Stimulated activated CD8-positive, alpha-beta memory T cell treated with anti-CD3 and anti-CD28 coated beads, Interleukin-4, amount 100 ng/mL, for 48 hours (primary cell): ENCODE data around the gene FRMPD3.
"Not testable (repeated sequence)": the region's sequence is repeated elsewhere in the genome, so short reads cannot be mapped to it uniquely, and the experiment has no call there.

Experiments used
- DNase-seq: peaks from one replicate; pipeline ENCODE4 v3.0.0-alpha.2; 2020

The FRMPD3 gene

GRCh38 chrX:107448998-107449835 lies at the start of gene FRMPD3:
FRMPD3 (plus strand) TSS chrX:107449652; CDS start chrX:107526589, 76,937 bp downstream.
- DNase-seq: no peak

- no peak for DNase-seq
Observed at GRCh38 chrX:107420571-107420970, 28.9 kb upstream of the FRMPD3 start.

DNA sequence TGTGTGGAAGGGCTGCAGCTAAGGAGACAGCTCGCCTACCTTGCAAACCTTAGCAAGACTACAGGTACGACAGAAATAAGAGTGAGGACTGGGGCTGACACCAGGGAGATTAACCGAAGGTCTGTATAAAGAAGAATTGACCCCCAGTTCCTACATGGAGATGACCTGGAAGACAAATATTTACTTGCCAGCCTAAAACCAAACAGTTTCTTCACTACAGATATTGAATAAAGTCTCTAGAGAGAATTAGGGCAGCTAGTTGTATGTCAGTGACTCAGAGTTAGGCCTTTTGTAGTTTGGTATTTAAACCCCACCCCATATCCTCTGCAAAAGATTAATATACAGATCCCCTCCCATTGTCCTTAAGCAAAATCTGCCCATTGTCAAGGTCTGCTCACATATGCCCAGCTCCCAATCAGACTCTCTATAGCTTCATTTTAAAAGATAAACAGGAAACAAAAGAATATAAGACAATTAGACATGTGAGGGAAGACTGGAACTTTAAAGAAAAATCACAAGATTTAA lies 28.1 kb upstream of the FRMPD3 start:
- no peak for DNase-seq

GRCh38 chrX:107429090-107429489 lies 20.4 kb upstream of the FRMPD3 start:
- peak; percentile 48 for DNase-seq

DNA sequence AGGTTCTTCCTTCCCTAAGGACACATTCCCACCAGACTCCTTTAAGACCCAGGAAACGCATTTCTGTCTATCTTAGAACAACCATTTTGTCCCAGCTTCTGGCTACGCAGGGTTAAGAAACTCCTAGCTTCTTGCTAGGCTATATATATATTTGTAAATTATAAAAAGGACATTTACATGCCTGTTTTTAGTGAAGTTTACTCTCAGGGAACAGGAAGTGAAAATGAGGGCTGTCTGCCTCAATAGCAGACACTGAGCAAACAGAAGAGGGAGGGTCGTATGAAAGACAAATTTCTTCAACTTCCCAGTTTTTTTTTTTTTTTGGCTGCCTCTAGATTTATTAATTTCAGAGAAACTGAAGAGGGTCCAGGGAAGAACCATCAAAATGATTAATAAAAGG lies 9.3 kb upstream of the FRMPD3 start:
- DNase-seq: no peak

- no peak for DNase-seq
Observed at GRCh38 chrX:107440692-107441091, 8.8 kb upstream of the FRMPD3 start.

- DNase-seq: no peak
Observed at GRCh38 chrX:107442914-107443527, 6.4 kb upstream of the FRMPD3 start.

DNA sequence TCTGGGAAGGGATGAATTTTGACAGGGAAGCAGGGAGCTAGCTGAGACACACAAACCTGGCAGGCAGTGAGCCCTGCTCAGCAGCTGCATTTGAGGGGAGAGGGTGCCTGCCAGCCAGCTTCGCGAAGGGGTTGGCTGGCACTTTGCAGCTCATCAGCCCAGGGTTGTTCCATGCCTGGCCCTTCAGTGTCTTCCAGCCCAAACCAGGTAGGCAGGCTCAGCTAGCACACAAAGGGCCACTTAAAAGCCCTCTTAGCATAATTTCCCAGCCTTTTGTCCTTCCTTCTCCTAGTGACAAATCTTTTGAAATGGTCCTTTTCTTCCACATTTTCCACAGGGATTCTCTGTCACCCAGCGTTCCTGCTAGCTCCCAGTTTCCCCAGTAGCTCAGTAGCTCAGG lies 4.3 kb upstream of the FRMPD3 start:
- DNase-seq: no peak

GRCh38 chrX:107445631-107446030 lies 3.8 kb upstream of the FRMPD3 start:
- no peak for DNase-seq

DNA sequence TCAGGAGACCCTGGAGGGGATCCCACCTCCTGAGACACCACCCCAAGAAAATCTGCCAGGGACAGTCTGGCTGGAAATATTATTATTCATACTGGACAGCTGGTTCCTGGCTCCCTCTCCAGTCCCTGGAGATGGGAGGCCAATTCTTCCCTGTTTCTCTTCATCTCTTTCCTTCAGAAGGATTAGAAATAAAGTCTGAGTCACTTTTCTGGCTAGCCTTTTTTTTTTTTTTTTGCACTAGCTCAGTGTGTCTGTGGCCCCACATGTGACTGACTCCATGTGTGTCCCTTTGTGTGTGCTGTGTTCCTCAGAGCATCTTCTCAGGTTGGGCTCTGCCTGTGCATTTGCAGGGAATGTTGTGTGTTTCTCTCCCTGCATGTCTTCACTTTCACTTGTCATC lies 1.8 kb upstream of the FRMPD3 start:
- no peak for DNase-seq

- no peak for DNase-seq
Observed at GRCh38 chrX:107448625-107448997, 841 bp upstream of the FRMPD3 start.

DNA sequence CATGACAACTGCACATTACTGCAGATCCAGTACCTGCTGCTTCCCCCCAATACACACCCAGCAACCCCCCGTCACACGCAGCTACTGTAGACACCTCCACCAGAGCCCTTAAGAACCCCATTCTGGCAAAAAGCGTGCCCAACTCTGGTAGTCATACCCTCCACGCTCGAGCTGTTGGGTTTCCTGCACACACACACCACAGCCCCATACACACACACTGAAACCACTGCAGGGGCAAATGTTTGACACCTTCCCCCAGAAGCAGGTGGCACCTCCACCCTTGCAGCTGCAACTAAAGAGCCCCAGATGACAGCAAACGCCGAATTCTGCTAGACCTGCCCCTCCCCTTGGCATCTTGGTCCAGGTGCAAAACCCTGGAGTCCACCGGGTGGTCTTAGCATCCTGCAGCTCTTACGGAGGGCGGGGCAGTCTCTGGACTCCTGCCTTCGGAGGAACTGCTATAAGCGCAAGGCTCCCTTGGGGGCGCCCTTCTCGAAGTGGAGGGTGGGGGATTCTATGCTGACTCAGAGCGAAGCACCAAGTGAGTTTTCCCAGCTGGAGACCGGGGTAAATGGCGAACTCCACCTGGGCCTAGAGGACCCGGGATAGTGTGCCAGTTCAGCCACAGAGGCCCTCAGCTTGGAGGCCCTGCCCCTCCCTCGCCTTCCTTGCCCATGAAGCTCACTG lies 1.5 kb downstream of the FRMPD3 start:
- peak; percentile 35 for DNase-seq

DNA sequence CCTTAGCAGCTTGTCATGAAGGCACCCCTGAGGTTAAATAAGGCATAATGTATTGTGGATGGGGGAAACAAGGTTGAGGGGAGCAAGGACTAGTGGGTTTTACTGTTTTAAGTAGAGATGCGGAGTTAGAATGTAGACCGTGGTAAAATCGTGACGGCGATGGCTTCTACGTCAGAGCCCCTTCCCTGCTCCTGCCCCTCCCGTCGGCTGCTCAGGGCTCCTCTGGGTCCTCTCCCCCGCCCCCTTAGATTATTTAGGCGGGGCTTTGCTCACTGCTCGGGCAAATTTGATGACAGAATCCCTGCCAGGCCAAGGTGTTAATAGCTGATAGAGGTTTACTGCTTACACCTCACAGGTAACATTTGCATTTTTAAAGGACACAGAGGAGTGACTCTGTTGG lies 2.3 kb downstream of the FRMPD3 start:
- DNase-seq: no peak

DNA sequence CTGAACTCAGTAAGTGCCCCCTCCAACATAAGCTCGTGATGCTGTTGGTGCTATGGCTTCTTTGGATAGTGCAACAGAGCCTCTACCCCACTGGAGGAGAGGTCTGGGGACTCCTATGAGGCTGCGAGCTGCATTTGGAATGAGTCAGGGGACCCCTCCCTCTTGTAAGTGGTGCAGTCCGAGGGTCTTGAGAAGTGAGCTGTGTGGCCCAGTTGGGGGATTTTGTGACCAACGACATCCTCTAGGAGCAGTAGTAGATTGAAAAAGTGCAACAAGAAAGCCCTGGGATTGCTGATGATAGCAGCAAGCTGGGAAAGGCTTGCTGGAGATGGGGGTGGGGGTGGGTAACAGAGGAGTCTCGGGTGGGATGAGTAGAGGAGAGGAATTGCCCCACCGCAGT lies 3.1 kb downstream of the FRMPD3 start:
- no peak for DNase-seq

DNA sequence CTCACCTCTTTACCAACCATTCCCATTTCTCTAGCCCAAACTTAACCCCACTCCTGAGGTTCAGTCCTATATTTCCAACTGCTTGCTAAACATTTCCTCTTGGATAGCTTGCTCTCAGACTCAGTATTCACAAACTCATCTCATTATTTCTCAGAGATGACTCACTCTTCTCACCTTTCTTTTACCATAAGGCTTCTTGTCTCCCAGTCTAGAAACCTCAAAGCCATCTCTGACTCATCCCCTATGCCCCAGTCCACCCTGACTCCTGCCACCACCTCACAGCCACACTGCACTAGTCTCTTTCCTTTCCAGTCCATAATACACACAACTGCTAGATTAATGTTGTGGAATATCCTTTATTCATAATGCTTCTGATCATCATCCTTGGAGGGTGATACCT lies 4.8 kb downstream of the FRMPD3 start:
- peak; percentile 32 for DNase-seq

GRCh38 chrX:107457289-107457688 lies 7.8 kb downstream of the FRMPD3 start:
- DNase-seq: no peak

GRCh38 chrX:107465932-107466620 lies 16.6 kb downstream of the FRMPD3 start:
- no peak for DNase-seq

DNA sequence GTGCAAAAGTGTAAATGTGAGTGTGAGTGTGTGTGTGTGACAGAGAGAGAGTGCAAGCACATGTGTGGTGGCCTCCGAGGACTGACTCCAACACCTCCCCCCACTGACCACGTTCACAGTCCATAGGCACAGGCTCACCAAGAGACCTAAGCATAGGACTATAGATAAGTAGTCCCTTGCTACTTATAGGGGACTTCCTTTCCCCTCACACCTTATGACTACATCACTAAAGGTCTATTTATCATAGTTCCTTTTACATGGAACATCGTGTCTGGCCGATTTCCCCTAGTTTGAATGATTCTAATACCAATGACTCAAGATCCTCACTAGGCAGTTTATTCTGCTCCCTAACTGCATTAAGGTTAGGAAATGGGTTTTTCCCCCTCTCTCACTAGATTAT lies 17.8 kb downstream of the FRMPD3 start:
- no peak for DNase-seq

DNA sequence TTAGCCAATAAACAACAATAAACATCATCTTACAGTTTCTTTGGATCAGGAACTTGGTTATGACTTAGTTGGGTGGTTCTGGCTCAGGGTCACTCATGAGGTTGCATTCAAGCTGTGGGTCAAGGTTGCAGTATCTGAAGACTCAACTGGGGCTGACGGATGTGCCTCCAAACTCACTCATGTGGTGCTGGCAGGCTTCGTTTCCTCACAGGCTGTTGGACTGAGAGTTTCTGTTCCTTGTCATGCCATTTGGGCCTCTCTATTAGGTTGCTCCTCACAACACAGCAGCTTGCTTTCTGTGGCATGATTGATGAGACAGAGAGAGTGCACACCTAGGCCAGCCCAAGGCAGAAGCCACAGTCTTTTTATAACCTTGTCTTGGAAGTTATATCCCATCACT lies 20.7 kb downstream of the FRMPD3 start:
- DNase-seq: no peak

GRCh38 chrX:107470971-107471370 lies 21.5 kb downstream of the FRMPD3 start:
- no peak for DNase-seq

GRCh38 chrX:107471420-107471819 lies 22.0 kb downstream of the FRMPD3 start:
- DNase-seq: not testable (repeated sequence)

DNA sequence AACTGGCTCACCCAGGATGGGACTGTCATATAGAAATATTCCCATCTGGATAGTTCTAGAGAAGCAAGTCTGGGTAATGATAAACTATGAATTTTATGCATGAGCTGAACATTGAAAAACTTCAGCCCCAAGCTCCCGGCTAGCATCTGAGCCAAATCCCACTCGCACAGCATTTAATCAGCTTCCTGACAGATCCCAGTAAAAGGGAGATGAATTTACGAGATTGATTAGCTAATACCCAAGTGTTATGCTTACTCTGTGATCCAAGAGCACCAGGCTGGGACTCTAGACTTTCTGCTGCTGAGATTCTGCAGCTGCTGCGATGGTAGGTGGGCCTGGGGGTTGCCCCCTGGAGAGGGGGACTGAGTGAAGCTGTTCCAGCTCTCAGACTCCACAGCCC lies 28.0 kb downstream of the FRMPD3 start:
- no peak for DNase-seq

DNA sequence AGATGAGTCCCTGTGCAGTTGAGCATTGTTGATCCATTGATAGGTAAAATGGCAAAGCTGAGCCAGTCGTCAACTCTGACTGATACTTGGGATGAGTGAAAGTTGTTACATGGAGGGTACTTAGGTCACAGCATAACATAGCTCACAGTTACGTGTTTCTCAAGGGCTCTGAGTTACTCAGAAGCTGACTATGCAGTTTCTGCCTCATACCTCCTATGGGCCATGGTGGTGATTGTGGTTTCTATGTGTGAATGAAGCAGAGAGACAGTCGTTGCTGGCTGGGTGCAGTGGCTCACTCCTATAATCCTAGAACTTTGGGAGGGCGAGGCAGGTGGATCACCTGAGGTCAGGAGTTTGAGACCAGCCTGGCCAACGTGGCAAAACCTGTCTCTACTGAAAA lies 30.8 kb downstream of the FRMPD3 start:
- no peak for DNase-seq
